ENCODE data around the gene LRRFIP1.

Gene LRRFIP1

GRCh38 chr2:237629739-237630138 is 2.4 kb downstream of the LRRFIP1 start:
- peaks cover 40% of the 10 kb centered on the region for H3K27me3 ChIP-seq (ENCODE audit: insufficient read depth, poor library complexity, severe bottlenecking)
- no peak overlapping the region for H3K4me3 ChIP-seq (replicated peaks; ENCODE audit: insufficient read depth, low read length)
- no peak overlapping the region for H3K27ac ChIP-seq (replicated peaks)
- TF ChIP-seq, protein P1, sequence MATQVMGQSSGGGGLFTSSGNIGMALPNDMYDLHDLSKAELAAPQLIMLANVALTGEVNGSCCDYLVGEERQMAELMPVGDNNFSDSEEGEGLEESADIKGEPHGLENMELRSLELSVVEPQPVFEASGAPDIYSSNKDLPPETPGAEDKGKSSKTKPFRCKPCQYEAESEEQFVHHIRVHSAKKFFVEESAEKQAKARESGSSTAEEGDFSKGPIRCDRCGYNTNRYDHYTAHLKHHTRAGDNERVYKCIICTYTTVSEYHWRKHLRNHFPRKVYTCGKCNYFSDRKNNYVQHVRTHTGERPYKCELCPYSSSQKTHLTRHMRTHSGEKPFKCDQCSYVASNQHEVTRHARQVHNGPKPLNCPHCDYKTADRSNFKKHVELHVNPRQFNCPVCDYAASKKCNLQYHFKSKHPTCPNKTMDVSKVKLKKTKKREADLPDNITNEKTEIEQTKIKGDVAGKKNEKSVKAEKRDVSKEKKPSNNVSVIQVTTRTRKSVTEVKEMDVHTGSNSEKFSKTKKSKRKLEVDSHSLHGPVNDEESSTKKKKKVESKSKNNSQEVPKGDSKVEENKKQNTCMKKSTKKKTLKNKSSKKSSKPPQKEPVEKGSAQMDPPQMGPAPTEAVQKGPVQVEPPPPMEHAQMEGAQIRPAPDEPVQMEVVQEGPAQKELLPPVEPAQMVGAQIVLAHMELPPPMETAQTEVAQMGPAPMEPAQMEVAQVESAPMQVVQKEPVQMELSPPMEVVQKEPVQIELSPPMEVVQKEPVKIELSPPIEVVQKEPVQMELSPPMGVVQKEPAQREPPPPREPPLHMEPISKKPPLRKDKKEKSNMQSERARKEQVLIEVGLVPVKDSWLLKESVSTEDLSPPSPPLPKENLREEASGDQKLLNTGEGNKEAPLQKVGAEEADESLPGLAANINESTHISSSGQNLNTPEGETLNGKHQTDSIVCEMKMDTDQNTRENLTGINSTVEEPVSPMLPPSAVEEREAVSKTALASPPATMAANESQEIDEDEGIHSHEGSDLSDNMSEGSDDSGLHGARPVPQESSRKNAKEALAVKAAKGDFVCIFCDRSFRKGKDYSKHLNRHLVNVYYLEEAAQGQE (IDR thresholded peaks at IDR 0.05; ENCODE audit: insufficient replicate concordance, low read depth): no peak
- TF ChIP-seq GABPA (IDR thresholded peaks at IDR 0.05; ENCODE audit: low read depth) (no peak), SPI1 (IDR thresholded peaks at IDR 0.05; ENCODE audit: borderline replicate concordance, low read depth) (no peak)
- no peak for DNase-seq (ENCODE audit: low read depth in 1 of 2, low spot score in 1 of 2)

DNA sequence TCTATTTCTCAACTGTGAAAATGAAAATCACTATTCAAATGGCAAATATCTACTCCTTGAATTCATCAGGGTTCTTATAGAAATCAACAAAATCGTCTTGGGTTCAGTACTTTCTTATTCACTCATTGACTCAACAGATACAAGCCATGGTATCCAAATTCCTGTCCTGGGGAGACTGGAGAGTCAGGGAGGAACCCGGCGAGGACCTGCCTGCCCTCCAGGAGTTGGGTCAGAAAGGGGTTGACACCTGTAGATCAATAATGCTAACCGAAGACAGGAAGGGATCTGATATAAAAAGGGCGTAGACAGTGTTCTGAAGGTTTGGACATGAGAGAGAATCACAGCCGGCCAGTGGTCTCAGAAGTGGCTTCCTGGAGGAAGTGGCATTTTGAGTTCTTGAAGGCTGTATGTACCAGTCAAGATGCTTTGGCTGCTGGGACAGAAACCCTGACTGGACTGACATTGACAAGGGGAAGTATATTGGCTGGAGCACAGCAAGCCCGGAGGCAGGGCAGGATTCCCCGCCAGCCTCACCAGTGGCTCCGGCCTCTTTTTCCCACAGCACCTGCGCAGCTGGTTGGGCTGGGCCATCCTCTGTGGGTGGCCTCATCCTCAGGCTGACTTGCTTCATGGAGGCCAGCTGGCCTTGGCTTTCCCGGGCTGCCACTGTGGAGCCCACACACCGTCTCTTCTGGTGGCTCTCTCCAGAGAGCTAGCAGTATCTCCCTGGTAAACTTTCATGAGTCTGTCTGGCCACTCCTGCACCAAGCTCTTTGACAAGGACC is 3.0 kb downstream of the LRRFIP1 start:
- H3K27ac ChIP-seq (replicated peaks): no peak overlapping the region
- no peak for DNase-seq (ENCODE audit: low read depth in 1 of 2, low spot score in 1 of 2)
- peaks cover 34% of the 10 kb centered on the region for H3K27me3 ChIP-seq (ENCODE audit: insufficient read depth, poor library complexity, severe bottlenecking)
- TF ChIP-seq, protein P1 (IDR thresholded peaks at IDR 0.05; ENCODE audit: insufficient replicate concordance, low read depth): no peak
- TF ChIP-seq POLR2AphosphoS5 (IDR thresholded peaks at IDR 0.05; ENCODE audit: low read depth) (no peak), GABPA (IDR thresholded peaks at IDR 0.05; ENCODE audit: low read depth) (no peak), CTCF (IDR thresholded peaks at IDR 0.05; ENCODE audit: insufficient read depth, low read length) (no peak), SPI1 (IDR thresholded peaks at IDR 0.05; ENCODE audit: borderline replicate concordance, low read depth) (no peak)
- no peak overlapping the region for H3K4me3 ChIP-seq (replicated peaks; ENCODE audit: insufficient read depth, low read length)

DNA sequence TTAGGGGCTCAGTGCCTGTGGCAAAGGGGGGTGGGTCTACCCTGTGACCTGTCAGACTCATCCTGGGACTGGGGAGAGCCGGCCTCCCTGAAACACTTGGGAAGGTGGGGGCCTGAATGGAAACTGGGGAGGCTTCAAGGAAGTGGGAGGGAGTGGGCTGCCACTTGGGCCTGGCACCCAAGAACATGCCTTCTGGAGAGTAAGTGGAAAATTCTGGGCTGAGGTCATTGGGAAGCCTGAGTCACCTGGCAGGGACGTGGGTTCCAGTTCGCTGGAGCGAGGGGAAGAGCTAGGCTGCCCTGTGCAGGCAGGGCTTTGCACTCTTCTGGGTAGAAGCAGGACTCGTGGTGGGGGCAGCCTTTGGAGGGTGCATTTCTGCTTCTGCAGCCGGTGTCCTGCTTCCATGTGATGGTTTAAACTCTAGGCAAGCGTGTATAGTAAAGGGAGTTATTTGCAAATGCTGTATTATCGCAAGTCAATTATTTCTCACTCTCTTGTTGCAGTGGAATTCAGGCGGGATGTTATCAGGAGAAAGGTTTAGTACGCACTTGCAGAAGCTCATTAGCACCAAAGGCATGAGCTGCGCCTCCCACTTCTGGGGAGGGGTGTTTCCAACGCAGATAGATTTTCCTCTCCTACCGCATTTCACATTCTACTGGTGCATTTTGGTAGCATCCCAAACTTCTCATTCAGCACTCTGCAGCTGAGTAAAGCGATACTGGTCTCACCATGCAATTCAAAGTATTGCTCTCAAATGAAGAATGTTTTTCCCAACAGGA is 3.8 kb downstream of the LRRFIP1 start:
- peaks cover 28% of the 10 kb centered on the region for H3K27me3 ChIP-seq (ENCODE audit: insufficient read depth, poor library complexity, severe bottlenecking)
- no peak overlapping the region for H3K27ac ChIP-seq (replicated peaks)
- TF ChIP-seq, protein P1 (IDR thresholded peaks at IDR 0.05; ENCODE audit: insufficient replicate concordance, low read depth): no peak
- TF ChIP-seq SPI1 (IDR thresholded peaks at IDR 0.05; ENCODE audit: borderline replicate concordance, low read depth) (no peak), POLR2AphosphoS5 (IDR thresholded peaks at IDR 0.05; ENCODE audit: low read depth) (no peak), GABPA (IDR thresholded peaks at IDR 0.05; ENCODE audit: low read depth) (no peak), CTCF (IDR thresholded peaks at IDR 0.05; ENCODE audit: insufficient read depth, low read length) (no peak)
- no peak for DNase-seq (ENCODE audit: low read depth in 1 of 2, low spot score in 1 of 2)
- H3K4me3 ChIP-seq (replicated peaks; ENCODE audit: insufficient read depth, low read length): no peak overlapping the region
